GM21526 (cell line): Measurements from ENCODE around the gene SMIM5.
"Not testable (repeated sequence)": the region's sequence is repeated elsewhere in the genome, so short reads cannot be mapped to it uniquely, and the experiment has no call there.

Source experiments
- ATAC-seq: cut with Tn5 transposase; IDR thresholded peaks from one replicate; pipeline ENCODE4 v1.9.1; 2021; ENCODE audit warnings: moderate library complexity; ENCODE audit not compliant: unreplicated experiment, low FRiP score

The SMIM5 gene

DNA sequence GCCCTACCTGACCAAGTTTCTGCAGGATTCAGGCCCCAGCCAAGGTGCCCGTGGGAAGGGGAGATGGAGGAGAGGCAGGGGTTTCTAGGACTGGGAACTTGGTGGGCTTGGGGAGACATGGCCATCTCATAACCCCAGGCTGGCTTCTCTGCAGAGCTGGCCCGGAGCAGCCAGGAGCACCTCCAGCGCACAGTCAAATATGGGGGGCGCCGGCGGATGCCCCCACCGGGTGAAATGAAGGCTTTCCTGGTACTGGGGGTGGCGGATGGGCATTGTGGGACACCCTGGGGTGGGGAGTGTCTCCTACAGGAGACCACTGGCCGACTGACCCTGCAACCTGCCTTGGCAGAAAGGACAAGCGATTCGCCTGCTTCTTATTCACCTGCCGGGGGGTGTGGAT lies 9.2 kb upstream of the SMIM5 start:
- ATAC-seq, result no peak

DNA sequence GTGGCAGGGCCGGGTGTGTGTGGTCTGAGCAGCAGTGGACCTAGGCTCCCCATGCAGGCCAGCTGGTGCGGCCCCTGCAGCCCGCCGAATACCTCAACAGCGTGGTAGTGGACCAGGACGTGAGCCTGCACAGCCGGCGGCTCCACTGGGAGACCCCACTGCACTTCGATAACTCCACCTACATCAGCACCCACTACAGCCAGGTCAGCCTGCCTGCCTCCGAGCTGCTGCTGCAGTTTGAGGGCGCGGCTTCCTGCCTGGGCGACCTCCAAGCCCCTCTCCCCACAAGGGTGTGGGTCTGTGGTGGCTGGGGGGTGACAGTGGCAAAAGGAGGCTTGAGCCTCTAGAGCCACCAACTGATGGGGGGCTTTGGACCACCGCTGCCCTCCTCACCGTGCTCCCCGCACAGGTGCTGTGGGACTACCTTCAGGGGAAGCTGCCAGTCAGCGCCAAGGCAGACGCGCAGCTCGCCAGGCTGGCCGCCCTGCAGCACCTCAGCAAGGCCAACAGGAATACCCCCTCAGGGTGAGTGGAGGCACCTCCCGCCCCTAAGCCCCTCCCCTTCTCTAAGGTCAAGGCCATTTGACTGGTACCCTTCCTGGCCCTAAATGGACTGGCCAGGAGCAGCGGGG lies 8.4 kb upstream of the SMIM5 start:
- ATAC-seq, result no peak

DNA sequence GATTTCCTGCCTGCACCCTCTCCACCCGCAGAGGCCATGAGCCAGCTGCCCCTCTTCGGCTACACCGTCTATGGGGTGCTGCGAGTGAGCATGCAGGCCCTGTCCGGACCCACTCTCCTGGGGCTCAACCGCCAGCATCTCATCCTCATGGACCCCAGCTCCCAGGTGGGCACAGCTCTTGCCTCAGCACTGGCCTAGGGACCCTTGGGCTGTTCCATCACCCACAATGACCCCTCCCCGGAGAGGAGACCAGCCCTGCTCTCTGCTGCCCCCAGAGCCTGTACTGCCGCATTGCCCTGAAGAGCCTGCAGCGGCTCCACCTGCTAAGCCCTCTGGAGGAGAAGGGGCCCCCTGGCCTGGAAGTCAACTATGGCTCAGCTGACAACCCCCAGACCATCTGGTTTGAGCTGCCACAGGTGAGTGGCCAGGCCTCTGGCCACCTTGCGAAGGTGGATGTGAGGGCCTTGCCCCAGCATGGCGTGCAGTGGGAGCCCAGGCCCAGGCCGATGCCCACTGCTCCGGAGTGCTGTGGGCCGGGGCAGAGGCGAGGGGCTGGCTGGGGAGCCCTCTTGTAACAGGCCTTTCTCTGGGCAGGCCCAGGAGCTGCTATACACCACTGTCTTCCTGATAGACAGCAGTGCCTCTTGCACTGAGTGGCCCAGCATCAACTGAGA lies 7.3 kb upstream of the SMIM5 start:
- ATAC-seq, result no peak

DNA sequence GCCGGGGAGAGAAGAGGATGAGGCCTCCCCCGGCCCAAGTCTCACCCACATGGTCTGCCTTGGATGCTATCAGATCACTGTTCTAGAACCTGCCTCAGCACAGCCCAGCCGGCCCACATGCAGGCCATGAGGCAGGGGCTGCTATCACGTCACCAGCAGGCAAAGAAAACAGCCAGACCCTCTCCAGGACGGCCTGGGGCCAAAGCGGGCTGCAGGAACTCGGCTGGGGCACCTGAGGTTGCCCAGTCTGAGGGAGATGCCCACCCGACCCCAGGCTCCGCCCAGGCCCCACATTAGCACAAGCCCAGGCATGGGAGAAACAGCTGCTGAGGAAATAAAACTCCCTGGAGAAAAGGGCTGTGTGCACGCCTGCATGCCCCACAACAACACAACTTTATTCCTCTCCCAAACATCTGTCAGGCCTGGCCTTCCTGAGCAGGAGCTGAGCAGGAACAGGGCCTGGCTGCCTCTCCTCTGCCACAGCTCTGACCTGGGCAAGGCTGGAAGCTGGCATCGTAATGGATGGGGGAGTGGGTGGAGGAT lies 6.7 kb upstream of the SMIM5 start:
- ATAC-seq, result no peak

DNA sequence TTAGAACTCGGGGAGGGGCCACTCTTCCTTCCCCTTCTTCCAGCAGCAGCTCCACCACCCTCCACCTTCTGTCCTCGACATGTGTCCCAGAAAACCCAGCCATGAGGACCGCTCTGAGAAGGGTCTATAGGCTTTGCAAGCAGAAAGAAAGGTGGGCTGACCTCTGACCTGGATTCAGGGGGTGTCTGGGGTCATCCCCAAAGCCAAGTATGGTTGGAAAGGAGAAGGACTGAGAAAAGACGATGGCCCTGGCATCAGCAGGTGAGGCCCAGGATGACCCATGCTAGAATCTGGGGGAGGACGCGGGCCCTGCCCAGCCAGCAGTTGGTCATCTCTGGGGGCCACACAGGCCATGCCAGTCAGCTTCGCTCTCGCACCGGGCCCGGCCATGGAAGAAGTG lies 6.1 kb upstream of the SMIM5 start:
- no peak for ATAC-seq

DNA sequence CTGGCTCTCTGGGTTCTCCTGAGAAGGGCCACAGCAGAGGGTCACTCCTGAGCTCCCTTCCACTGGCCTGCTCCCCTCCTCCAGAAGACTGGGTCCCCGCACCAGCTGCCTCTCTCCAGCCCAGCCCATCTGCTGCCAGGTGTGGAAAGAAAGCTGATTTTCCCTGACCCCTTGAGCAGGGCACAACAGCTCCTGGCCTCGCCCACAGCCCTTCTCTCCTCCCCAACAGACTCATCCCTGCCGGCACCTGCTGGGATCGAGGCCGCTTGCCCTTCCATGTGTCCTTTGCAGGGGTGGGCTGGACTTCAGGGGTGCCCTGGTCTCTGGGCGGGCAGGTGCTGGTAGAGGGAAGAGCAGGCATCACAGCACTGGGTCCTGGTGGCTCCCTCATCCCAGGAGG lies 4.8 kb upstream of the SMIM5 start:
- no peak for ATAC-seq

DNA sequence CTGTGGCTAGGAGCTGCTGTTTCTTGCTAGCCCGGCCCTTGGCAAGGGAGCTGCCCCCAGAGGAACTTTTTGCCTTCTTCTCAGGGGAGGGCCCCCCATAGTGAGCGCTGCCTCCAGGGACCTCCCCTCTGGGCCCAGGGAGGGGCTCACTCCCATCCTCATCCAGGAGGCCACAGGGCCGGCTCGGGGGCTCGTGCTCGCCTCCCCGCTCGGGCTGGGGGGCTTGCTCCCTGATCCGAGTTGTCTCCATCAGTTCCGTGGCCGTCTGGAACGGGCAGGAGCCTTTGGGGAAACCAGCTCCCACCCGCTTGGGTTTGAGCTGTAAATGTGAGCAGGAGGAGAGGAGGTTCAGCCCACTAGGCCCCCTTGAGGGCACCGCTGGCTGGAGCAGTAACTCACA lies 4.1 kb upstream of the SMIM5 start:
- ATAC-seq, result no peak

DNA sequence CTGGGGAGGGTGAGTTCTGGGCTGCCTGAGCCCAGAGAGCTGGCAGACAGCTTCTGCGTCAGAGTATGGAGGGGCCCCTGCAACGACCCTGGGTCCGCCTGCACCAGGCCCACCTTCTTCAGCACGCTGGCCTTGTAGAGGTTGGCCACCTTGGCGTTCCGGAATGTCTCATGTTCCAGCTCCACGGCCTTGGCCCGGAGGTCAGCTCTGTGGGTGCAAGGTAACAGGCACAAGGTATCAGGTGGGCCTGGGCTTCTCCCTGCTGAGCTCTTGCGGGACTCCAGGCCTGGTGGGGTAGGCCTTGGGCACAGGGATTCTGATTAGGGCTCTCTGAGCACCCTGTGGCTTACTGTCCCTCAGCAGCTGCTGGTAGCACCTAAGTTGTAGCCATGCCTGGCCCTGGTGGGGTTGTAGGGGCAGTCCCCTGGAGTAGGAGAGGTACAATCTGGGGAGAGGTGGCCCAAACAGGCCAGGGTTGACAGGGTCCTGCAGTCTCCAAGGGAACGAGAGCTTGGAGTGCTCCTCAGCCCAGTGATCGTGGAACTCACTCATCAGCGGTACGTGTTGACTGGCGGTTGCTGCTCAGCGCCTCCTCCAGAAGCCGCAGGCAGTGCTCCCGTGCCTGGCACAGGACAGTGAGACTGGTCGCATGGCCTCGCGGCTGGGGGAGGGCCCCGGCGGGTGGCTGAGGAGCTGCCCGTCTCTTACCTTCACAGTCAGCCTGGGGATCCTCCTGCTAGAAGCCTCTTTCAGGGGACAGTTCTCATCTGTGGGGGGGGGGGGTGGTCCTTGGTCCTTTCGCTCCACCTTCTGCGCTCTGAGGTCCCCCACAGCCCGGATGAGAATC lies 2.9 kb upstream of the SMIM5 start:
- no peak for ATAC-seq

DNA sequence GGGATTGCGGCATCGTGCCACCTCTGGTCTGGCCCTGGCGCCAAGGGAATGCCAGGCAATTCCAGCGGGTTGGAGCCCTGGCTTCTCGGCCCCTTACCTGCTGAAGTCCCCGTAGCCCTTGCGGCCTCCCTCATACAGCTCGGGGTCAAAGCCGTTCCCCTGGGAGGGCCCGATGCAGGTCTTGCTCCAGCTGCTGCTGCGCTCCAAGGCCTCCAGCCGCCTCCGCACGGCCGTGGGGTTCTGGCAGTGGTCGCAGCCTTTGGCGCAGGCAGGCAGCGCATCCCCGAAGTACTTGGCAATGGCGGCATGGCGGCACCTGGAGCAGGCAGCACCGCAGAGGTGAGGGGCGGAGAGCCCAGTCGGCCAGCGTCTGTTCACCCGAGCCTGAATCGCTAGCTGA lies 1.9 kb upstream of the SMIM5 start:
- ATAC-seq, result no peak

DNA sequence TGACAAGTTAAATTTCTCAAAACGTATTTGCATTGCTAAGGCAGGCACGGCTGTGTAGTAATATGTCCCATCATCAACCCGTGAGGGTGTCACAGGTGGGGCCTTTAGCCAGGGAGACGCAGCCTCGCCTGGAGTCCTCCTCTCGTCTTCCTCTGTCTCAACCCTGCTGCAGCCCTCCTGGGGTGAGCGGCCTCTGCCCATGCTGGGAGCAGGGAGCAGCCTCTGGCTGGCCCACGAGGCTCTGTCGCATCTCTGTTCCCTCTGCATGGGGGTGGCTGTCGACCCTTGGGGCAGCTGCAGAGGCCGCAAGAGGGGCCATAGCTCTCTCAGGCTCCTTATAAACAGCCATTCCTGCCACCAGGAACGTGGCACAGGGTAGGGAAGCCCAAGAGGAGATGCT lies 806 bp upstream of the SMIM5 start:
- no peak for ATAC-seq

DNA sequence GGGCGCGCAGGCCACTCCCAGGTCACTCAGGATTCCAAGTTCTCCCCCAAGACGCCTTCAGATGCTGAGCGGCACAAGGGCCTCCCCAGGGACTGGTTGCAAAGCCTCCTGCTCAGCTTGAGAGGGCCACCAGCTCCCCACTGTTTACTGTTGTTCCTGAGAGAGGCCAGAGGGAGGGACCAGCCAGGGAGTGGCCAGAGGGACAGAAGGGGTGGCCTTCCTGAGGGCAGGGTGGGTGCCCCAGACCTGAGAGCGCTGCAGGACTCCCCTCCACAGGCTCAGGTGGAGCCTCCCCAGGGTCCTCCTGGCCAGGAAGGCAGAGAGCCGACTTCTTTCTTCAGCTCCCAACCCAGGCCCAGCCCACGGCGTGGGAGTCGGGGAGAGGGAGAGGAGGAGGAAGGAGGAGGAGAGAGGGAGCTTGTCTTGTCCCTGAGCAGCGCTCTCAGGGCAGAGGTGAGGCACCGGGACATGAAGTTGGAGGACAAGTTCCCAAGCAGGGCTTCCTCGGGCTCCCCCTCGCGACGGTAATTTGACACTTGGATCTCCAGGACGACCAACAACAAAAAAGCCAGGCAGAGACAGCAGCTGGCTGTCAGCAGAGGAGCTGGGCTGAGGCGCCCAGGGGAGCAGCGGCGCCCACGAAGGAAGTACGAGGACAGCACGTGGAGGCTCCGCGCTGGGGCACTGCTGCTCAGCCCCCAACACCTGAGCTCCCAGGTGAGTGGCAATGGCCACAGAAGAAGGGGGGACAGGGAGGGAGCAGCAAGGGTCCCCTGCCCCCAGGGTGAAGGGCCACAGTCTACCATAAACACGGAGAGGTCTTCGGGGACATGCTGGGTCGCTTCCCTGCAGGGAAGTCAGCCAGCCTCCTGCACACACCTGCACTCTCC lies 497 bp downstream of the SMIM5 start:
- no peak for ATAC-seq

DNA sequence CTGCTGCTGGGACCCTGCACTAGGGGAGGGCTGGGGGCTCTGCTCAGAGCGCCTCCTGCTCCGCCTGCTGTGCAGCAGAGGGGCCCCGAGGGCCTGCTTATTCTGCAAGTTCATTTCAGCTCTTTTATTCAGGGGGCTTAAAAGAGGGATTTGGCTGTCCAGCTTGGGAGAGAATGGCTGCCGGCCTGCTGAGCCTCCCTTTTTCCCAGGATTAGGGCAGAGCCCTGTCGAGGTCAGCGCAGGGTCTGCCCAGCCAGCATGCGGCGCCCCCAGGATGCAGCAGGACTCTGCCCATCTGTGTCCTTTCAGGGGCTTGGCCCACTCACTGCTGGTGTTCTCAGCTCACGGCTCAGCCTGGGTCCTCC lies 1.1 kb downstream of the SMIM5 start:
- ATAC-seq, result no peak

DNA sequence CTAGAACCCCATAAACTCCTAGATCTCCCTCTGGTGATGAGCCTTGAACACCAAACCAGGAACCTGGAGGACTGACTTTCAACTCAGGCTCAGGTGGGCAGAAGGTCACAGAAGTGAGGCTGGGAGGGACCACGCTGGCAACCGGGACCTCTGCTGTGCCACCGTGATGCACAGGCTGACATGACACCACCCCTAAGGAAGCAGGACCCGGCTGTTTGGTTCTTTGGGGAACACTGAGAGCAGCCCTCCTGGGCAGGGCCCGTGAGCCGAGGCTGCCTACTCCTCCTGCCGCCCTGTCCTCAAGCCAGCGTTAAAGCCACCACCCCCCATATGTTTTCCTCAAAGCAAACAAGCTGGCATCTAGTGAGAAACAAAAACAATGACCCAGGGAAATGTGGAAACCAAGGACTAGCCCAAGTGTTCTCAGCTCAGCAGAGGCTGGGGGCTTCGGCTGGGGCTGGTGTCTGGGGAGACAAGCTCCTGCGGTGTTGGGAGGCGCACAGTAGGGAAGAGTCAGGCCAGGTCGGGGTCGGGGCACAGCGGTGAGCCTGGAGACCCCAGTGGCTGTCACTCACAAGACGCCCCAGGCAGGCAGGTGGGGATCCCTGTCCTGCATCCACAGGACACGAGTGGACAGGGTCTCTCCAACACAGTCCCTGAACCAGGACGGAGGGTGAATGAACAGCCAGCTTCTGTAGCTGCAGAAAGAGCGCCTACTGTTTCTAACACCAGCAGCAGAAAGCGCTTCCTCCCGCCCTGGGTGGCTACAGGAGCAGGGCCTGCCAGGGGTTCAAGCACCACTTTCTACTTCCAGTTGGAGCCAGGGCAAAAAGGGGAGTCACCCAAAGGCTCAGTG lies 1.7 kb downstream of the SMIM5 start:
- no peak for ATAC-seq

DNA sequence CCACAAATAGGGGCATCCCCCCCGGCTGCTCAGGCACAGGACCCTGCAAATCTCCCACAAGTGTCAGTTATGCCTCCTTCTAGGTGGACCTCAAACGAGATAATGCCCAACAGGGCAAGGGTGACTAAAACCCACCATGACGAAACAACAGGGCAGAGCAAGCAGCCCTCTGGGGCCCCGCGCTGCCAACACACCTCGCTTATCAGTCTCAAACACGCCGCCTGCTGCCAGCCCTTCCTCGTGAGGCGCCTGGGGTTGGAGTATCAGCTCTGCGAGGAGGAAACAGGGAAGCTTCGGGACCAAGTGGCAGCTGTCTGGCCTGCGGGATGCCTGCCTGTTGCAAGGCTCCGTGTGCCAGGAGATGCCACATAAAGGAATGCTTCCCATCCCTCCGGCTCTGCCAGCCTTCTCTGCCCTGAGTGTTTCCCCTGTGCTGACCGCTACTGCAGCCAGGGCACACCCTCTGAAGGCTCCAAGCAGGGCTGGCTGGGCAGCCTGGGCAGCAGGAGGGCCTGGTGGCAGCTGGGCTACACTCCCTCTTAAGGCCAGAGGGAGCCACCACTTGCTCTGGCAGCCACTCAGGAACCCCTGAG lies 2.5 kb downstream of the SMIM5 start:
- no peak for ATAC-seq

DNA sequence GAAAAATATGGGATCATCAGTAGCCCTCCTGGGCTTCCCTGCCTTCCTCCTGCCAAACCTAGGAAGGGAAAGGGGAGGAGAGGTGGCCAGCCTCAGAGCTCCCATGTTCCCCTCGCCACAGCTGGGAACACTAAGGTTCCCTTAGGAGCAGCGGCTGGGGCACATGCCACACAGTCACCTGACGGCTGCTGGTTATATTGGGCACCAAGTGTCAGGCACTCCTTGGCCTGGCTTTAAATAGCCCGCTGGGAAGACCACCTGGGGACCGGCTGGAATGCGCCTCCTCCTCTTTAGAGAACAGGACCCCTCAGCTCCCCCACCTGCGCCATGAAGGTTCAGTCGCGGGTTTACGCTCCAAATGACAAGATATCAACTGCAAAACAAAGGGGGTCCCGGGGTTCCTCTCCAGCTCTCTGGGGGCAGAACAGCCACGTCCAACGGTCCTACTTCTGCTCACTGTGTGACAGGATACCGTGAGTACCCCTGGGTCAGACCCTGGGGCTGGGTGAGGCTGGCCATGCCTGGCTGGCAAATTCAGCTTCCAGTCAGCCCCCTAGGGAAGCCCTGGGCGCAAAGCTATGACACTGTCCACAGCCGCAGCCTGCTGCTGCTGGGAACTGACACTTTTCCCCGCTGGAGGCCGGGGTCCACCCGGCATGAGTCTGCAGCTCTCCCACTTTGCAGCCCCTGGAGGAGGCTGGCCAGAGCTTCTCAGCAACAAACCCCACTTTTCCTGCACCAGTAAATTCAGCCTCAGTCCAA lies 3.3 kb downstream of the SMIM5 start:
- no peak for ATAC-seq

DNA sequence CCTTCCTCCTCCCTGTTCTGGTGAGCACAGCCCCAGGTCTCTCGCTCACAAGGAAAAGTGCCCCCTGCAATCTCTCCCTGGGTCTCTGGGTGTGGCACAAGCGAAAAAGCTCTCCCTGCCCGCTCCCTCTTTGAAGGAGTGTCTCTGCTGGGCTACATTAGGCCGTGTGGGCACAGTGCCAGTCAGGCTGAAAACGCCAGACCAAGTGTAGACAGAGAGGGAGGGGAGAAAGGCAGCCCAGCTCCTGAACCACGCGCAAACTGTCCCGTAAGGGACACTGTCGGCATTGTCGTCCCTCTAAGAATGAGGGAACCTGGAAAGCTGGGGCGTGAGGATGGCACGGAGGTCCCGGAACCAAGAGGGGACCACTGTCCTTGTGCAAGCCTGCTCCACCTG lies 3.9 kb downstream of the SMIM5 start:
- no peak for ATAC-seq

DNA sequence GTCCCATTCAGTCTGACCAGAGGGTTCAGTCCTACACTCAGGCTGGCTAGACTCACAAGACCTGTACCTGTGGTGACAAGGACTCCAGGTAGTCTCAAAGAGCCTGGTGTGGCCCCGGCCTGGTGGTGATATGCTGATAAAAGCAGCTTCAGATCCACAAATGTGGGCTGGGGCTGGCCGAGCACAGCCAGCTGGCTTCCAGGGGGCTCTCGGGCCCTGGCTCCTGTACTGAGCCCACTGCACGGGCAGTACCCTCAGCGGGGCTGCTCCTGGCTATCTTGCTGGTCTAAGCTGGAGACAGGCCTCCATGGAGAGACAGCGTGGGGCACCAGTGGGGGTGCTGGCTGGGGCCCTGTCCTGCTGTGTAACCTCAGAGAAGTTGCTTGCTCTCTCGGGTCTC lies 4.3 kb downstream of the SMIM5 start:
- ATAC-seq, result no peak

DNA sequence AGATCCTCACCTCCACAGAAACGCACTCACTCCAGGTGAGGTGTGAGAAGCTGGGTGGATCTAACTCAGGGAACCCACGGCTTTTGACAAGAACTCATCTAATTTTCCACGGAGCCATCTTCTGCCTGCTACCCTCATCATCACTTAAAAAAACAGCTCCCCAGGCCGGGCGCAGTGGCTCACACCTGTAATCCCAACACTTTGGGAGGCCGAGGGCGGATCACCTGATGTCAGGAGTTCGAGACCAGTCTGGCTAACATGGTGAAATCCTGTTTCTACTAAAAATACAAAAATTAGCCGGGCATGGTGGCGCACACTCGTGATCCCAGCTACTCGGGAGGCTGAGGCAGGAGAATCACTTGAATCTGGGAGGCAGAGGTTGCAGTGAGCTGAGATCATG lies 4.8 kb downstream of the SMIM5 start:
- ATAC-seq, result not testable (repeated sequence)

DNA sequence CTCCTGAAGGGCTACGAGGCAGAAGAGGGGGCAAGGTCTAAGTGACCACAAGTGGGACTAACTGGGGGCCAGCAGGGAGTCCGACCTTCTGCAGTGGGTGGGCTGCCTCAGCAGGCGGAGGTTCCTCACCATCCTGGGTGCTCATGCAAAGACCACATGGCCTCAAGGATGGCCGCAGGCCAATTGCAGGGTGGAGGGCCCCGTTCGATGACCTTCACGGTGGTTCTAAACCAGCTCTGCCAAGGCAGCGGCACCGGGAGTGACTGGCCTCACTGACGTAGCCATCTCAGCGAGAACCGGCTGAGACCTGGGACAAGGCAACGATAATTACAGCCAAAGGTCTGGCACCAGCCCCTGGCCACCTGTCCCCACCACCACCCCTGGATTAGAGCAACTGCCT lies 5.7 kb downstream of the SMIM5 start:
- no peak for ATAC-seq
